Stimulated activated CD8-positive, alpha-beta memory T cell treated with anti-CD3 and anti-CD28 coated beads, Interleukin-12 subunit alpha, Interleukin-12 subunit beta, amount 100 ng/mL, for 24 hours (primary cell): ENCODE data around the gene MX1.

Source experiments
- DNase-seq: peaks from one replicate; pipeline ENCODE4 v3.0.0-alpha.2; 2020; ENCODE audit errors: extremely low read depth

Gene MX1

GRCh38 chr21:41432562-41433460 lies 6.8 kb downstream of the MX1 start:
- DNase-seq = no peak

- no peak for DNase-seq
Observed at GRCh38 chr21:41433566-41433965, 7.5 kb downstream of the MX1 start.

GRCh38 chr21:41435706-41436105 lies 9.7 kb downstream of the MX1 start:
- no peak for DNase-seq

- DNase-seq = no peak
Observed at GRCh38 chr21:41437729-41438128, 11.7 kb downstream of the MX1 start.

- DNase-seq = no peak
Observed at GRCh38 chr21:41438425-41439113, 12.5 kb downstream of the MX1 start.

- DNase-seq = no peak
Observed at GRCh38 chr21:41439248-41439647, 13.2 kb downstream of the MX1 start.

- no peak for DNase-seq
Observed at GRCh38 chr21:41441546-41441945, 15.5 kb downstream of the MX1 start.

- DNase-seq = no peak
Observed at GRCh38 chr21:41442481-41443186, 16.6 kb downstream of the MX1 start.

- no peak for DNase-seq
Observed at GRCh38 chr21:41443562-41443961, 17.5 kb downstream of the MX1 start.

- DNase-seq = no peak
Observed at GRCh38 chr21:41444703-41445464, 18.8 kb downstream of the MX1 start.

GRCh38 chr21:41445465-41445862 lies 19.4 kb downstream of the MX1 start:
- no peak for DNase-seq

GRCh38 chr21:41446586-41446985 lies 20.5 kb downstream of the MX1 start:
- no peak for DNase-seq

GRCh38 chr21:41447356-41447755 lies 21.3 kb downstream of the MX1 start:
- DNase-seq = no peak

GRCh38 chr21:41449613-41450012 lies 23.6 kb downstream of the MX1 start:
- no peak for DNase-seq

- DNase-seq = no peak
Observed at GRCh38 chr21:41451753-41452676, 26.0 kb downstream of the MX1 start.

GRCh38 chr21:41453198-41453597 lies 27.2 kb downstream of the MX1 start:
- DNase-seq = no peak

GRCh38 chr21:41453761-41454160 lies 27.7 kb downstream of the MX1 start:
- DNase-seq = no peak

- no peak for DNase-seq
Observed at GRCh38 chr21:41458121-41458520, 32.1 kb downstream of the MX1 start.

GRCh38 chr21:41458559-41458958 lies 32.5 kb downstream of the MX1 start:
- DNase-seq = no peak

- no peak for DNase-seq
Observed at GRCh38 chr21:41459884-41460534, 34.0 kb downstream of the MX1 start.
